GM18526 (cell line): ENCODE measurements around the gene ATP8B3.

ENCODE experiments used
- POLR2A ChIP-seq: IDR thresholded peaks from 3 replicates; pipeline ENCODE4 v1.6.1; 2011; ENCODE audit not compliant: insufficient read length; ENCODE audit errors: extremely low read depth

ATP8B3 gene

DNA sequence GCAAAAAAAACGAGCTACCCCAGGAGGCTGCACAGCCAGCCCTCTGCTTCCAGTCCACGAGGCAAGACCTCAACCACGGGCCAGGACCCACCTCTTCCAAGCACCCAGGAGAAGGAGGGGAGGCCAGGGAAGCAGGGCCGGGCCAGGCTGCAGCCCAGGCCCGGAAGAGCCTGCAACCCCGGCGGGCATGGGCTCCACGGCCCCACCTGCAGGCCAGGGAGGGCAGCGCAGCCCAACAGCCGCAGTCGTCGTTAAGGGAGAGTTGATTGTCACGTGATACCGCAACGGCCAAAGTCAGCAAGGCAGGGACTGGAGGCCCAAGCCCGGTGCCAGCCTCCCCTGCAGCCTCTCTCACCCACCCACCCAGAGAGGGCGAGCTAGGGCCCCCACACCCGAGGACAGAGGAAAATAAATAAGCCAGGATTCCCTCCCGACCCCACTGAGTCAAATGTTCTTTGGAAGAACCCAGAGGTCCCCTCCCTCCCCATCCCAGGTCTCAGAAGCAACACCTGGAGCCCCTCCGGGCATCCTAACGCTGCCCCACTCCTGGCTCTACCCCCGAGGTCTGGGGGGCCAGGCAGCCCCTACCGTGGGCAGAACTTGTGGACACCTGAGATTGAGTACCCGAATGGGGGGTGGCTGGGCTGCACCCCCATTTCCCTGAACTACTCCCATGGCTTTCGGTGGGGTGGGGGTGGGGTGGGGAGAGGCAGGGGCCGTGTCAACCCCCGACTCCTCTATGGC is 41.4 kb upstream of the ATP8B3 start:
- no peak for TF ChIP-seq POLR2A

DNA sequence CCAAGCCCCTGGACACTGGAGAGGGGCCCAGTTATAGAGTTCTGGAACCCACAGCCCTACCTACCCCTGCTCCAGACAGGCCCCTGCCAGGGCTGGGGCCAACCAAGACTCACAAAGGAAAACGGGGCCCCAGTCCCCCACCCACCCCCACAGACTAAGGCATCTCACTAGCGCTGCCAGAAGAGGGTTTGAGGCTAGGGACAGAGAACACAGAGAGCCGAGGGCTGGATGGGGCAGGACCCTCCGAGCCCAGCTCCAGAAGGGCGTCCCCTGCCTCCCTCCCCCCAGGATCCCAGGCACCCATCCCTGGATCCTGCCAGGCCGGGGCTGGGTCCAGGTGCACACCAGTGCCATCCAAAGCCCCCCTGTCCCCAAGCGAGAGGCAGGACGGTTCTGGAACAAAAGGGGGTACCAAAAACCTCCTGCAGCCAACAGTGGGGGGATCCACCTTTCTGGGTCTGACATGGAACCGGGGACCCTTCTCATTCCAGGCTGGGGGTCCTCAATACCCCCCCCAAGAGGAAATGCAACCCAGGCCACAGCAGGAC is 40.6 kb upstream of the ATP8B3 start:
- TF ChIP-seq POLR2A = no peak

DNA sequence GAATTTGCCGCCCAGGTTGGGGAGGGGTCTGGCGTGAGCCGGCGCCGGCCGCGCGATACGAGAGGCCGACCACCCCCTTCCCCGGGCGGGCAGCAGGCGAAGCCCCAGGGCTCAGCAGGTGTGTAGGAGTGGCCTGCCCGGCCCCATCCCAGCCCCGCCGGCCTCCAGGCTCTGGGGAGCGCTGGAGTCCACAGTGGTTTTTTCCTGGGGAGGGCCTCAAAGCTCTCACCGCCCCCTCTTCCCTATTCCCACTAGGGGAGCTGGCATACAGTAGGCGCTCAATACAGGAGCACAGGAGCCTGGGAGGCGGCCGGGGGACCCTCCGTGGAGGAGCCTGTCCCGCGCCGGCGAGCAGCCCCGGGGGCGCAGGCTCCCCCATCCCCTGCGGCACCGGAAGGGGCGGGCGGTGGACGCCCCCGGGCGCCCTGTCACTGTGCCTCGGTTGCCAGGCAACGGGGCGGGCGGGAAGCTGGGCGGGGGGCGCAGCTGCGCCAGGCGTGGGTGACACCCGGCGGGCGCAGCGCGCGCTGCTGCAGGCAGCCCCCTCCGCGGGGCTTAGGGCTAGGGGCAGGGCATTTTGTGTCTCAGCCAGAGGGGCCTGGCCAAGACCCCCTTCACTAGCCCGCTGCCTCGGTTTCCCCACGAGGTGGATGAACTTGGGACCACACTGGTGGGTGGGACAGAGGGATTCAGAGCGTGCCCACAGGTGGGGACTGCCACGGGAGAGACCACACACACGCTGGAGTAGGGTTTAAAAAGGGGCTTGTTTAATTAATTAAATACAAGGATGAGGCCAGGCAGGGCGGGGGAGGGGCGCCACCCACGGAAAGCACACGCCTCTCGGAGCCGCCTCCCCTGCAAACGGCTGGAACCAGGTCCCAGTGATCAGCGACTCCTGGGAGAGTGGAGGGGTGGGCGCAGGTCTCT is 39.8 kb upstream of the ATP8B3 start:
- TF ChIP-seq POLR2A = no peak

DNA sequence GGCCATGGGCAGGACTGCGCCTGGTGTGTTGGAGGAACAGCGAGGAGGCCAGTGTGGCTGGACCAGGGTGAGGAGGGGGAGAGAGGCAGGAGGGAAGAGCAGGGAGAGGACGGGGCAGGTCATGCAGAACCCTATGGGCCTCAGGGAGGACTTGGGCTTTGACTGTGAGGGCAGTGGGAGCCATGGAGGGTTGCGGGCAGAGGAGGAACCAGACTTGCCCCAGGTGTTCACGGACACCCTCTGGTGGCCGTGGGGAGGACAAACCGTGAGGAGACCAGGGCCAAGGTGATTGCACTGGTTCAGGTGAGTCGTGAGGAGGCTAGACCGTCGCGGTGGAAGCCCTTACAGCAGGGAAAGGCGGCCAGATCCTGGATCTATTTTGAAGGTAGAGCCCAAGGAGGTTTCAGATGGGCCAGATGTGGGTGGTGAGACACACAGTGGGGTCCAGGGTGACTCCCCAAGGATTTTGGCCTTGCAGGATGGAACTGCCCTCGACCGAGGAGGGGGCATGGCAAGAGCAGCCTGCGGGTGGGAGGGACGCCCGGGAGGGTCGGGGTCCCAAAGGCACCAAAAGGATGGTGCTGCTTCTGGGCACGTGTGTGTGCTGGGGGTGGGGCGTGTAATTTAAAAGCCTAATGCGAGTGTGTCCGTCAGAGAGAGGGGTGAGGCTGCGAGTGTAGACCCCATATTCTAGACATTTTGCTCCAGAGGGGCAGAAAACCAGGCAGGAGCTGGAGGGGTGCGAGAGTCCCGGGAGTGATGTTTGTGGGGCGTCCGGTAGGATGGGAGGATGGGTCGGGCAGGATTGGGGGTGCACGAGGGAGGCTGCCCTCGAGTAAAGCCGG is 39.0 kb upstream of the ATP8B3 start:
- no peak for TF ChIP-seq POLR2A

DNA sequence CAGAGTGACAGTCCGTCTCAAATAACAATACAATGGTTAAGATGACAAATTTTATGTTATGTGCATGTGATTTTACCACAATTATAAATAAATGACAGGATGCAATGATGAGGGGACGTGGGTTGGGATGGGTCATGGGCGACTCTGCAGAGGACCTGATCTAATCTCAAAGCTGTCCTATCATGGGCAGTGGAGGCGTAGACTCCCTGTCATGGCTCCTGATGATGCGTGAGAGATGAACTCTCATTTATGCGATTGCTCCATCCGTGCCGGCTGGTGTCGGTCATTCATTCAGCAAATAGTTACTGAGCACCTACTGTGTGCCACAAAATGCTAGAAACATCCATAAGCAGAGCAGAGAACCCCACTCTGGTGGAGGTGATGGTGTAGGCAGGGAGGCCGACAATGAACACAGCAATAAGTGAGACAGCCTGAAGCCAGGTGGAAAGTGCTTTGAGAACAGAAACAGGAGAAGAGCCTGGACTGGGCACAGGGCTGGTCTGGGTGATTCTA is 37.9 kb upstream of the ATP8B3 start:
- no peak for TF ChIP-seq POLR2A

DNA sequence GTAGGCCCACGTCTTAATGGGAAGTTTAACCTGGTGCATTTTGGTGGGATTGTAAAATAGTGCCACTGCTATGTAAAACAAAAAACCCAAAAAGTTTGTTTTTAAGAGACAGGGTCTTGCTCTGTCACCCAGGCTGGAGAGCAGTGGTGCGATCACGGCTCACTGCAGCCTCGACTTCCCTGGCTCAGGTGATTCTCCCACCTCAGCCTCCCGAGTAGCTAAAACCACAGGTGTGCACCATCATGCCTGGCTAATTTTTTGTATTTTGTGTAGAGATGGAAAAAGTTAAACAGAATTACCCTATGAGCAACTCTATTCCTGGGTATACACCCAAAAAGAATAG is 37.0 kb upstream of the ATP8B3 start:
- TF ChIP-seq POLR2A = no peak

DNA sequence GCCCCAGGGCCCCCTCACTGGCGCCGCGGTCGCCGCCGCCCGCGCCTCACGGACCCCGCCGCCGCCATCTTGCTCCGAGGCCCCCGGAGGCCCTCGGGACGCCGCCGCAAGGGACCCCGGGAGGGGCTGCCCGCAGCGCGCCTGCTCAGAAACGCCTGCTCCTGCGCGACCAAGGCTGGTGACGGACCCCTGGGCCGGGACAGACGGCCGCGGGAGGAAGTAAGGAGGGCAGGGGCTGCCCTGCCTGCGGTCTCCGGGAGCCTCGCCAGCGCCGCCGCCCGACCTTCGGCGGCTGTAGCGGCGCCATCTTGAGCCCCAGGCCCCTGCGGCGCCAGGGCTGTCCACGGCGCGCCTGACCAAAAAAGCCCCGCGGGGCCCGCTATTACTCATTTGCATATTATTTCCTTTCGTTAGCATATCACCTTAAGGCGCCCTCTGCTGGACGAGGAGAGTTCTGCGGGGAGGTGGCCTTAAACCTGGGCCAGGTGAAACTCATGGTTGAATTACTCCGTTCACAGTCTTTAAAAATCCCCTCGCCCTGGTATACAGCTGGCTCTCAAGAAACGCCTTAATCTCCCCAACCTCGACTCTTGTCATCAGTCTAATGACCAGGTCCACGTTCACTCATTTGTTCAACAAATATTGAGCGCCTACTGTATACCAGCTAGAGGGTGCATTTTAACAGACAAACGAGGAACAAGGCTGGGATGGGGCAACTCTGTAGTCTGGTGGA is 36.5 kb upstream of the ATP8B3 start, which contains the start of gene REXO1:
Gene REXO1 (minus strand): TSS at position 85 of the 733 bp plus-strand sequence. CDS start 125 bp downstream, outside the sequence.
- peak; percentile 59 for TF ChIP-seq POLR2A

DNA sequence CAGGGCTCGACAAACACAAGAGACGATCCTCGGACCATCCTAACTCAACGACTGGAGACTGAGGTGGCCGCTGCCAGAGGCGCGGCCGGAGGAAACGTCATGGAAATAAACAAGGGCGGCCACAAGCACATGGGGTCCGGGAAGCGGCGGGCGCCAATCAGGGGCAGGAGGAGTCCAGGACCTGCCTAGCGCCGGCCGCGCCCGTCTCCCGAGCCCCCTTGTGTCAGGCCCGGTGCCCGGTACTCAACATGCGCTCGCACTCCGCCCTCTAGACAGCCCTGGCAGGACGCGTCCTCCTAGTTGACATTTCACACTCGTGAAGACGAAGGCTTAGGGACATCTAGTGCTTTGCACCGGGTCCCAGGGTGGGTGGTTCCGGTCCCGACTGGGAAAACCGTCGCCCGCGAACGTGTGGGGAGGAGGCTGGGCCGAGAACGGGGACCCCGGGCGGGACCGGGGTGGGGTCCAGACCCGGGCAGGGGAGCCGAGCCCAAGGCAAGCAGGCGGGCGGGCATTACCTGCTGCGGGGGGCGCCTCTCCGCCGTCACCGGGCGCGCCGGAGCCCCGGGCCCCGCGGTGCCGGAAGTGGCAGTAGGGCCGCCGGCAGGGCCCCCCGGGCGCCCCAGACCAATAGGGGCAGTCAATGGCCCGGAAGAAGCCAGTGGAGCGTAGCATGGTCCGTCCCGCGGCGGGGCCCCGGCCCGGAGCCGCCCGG is 35.8 kb upstream of the ATP8B3 start:
- TF ChIP-seq POLR2A = no peak

DNA sequence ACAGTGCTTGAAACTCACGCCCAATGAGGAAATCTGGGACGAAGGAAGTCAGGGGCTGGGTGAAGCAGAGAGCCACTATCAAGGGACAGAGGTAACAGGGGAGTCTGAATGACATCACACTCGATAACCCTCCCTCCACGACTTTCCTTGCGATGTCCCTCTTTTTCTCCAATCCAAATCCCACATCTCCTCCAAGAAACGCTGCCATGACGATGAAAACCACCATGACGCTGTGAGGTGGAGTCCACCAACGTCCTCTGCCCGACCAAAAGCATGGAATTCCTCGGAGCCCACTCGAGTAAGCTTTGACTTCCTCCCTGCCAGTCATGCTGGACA is 35.2 kb upstream of the ATP8B3 start:
- no peak for TF ChIP-seq POLR2A

DNA sequence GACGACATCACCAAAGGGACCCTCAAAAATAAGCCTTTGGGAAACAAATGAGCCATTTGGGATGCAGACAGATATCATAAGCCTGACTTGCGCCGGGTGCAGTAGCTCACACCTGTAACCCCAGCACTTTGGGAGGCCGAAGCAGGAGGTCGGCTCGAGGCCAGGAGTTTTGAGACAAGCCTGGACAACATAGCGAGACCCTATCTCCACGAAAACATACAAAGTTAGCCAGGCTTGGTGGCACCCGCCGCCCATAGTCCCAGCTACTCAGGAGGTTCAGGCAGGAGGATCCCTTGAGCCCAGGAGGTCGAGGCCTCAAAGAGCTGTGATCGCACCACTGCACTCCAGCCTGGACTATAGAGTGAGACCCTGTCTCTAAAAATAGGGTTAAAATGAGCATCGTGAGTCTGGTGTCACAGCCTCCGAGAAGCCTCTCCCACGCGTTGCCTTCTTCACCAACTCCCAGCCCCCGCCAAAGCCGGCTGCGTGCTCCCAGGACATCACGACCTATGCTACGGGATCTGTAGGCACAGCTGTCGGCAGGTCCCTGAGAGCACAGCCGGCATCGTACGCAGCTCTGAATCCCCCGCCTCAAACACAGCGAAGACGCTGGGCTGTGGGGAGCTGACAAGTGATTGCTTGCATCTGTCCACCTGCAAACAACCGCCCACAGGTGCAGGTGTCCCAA is 34.6 kb upstream of the ATP8B3 start:
- TF ChIP-seq POLR2A = no peak

DNA sequence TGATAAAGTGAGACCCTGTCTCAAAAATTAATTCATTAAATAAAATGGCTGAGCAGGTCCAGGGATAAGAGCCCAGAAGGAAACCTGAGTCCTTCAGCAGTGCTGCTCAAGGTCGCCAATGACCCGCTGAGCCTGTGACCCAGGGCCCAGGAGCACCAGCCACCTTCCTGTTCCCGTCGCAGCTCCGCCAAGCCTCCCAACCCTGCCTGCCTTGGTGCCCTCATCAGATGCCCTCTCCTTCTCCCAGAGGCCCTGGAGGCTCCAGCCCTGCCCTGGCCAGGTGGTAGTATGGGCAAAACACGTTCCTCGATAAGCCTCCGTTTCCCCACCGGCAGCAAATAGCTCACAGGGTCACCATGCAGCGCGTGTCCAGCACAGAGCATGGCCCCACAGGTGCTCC is 33.6 kb upstream of the ATP8B3 start:
- TF ChIP-seq POLR2A = no peak

DNA sequence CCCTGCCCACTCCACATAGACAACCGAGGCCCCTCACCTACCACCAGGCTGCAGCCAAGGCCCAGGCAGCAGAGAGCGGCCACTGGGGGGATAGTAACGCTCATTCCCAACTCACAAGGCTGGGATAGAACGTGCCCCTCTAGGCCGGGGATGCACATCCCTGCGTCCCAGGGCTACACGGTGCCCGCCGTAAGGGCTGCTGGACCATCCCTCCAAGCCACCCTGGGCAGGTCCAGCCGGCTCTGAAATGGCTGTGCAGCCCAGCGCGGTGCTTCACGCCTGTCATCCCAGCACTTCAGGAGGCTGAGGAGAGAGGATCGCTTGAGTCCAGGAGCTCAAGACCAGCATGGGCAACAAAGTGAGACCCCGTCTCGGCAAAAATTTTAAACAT is 33.0 kb upstream of the ATP8B3 start:
- no peak for TF ChIP-seq POLR2A

DNA sequence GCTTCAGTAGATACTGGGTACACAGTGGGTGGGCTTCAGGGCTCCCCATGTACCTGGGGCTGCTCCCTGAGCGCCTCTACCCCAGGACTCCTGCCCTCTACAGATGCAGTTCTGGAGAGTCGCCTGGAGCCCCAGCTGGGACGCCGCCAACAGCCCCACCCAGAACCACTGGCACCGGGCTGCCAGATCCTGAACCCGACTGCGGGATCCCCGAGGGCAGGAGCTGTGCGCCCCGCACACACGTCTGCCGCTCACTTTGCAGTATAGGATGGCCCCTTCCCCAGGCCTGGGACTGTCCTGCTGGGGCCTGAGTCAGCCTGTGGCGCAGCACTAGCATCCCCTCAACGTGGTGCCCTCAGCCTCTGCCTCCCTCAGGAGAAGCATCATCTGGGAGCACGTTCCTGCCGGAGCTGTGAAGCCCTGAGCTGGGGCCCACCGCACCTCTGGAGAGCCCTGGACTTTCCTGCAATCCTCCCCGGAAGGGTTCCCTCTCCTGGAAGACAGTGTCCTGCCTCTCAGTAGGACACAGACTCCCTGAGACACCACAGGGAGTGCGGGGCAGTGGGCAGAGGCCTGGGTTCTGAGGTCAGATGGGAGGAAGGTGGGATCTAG is 32.5 kb upstream of the ATP8B3 start:
- TF ChIP-seq POLR2A = no peak
